Glutamatergic neuron (in vitro differentiated cells): ENCODE results near the gene FBXL17. TPM values are rescaled to one million over a fixed set of nuclear protein-coding genes. Genes with fewer than 3 reads are reported as not detected.

Experiments used
- DNase-seq: peaks from one replicate; pipeline ENCODE4 v3.0.0; 2022
- H3K27ac Mint-ChIP-seq: one replicate; pipeline ENCODE4 v1.8.0; 2020; ENCODE audit warnings: mild to moderate bottlenecking, mixed read lengths, inconsistent platforms; ENCODE audit not compliant: unreplicated experiment
- H3K27me3 Mint-ChIP-seq: one replicate; pipeline ENCODE4 v1.8.0; 2020; ENCODE audit warnings: mild to moderate bottlenecking, moderate library complexity, mixed read lengths, inconsistent platforms; ENCODE audit not compliant: unreplicated experiment
- H3K36me3 Mint-ChIP-seq: one replicate; pipeline ENCODE4 v1.8.0; 2020; ENCODE audit warnings: mild to moderate bottlenecking, mixed read lengths, inconsistent platforms; ENCODE audit not compliant: unreplicated experiment
- H3K4me1 Mint-ChIP-seq: one replicate; pipeline ENCODE4 v1.8.0; 2020; ENCODE audit warnings: mild to moderate bottlenecking, low read depth, mixed read lengths, inconsistent platforms; ENCODE audit not compliant: unreplicated experiment
- H3K4me3 Mint-ChIP-seq: one replicate; pipeline ENCODE4 v1.8.0; 2020; ENCODE audit warnings: mild to moderate bottlenecking, mixed read lengths, inconsistent platforms; ENCODE audit not compliant: unreplicated experiment
- H3K9me3 Mint-ChIP-seq: one replicate; pipeline ENCODE4 v1.8.0; 2020; ENCODE audit warnings: mild to moderate bottlenecking, moderate library complexity, mixed read lengths, inconsistent platforms; ENCODE audit not compliant: unreplicated experiment
- total RNA-seq: library from RNA; stranded (reverse); fragmentation: NEBNext Ultra II Directional; extraction: Animal tissue kit (Norgen Biotek cat#: 25700); gene quantifications from one replicate; pipeline ENCODE4 v1.2.1, GENCODE V29; 2021; ENCODE audit not compliant: unreplicated experiment
- TF ChIP-seq, protein P1 (sequence below): fragments of 200-600 bp; sonication (generic); IDR thresholded peaks from one replicate; pipeline ENCODE4 v1.5.0; 2021; ENCODE audit not compliant: partially characterized antibody, unreplicated experiment

Gene FBXL17
- total RNA-seq, 1 donor from 2014 or later, result 20.3 TPM

DNA sequence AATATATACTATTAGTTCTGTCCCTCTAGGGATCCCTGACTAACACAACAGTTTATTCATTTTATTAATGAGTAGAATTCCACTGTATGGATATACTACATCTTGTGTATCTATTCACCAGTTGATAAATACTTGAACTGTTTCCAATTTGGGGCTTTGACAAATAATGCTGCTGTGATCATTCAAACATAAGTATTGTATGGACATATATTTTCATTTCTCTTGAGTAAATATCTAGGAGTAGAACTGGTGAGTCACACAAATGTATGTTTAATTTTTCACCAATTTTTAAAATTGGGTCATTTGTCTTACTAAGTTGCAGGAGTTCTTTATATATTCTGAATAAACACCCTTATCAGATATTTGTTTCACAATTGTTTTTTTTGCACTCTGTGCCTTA lies 149.1 kb downstream of the FBXL17 start:
- H3K4me3 Mint-ChIP-seq, result no peak overlapping the region
- H3K9me3 Mint-ChIP-seq, result no peaks in the 10 kb centered on the region
- H3K27me3 Mint-ChIP-seq, result no peaks in the 10 kb centered on the region
- TF ChIP-seq, protein P1, sequence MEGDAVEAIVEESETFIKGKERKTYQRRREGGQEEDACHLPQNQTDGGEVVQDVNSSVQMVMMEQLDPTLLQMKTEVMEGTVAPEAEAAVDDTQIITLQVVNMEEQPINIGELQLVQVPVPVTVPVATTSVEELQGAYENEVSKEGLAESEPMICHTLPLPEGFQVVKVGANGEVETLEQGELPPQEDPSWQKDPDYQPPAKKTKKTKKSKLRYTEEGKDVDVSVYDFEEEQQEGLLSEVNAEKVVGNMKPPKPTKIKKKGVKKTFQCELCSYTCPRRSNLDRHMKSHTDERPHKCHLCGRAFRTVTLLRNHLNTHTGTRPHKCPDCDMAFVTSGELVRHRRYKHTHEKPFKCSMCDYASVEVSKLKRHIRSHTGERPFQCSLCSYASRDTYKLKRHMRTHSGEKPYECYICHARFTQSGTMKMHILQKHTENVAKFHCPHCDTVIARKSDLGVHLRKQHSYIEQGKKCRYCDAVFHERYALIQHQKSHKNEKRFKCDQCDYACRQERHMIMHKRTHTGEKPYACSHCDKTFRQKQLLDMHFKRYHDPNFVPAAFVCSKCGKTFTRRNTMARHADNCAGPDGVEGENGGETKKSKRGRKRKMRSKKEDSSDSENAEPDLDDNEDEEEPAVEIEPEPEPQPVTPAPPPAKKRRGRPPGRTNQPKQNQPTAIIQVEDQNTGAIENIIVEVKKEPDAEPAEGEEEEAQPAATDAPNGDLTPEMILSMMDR, result no peak
- no peak overlapping the region for H3K27ac Mint-ChIP-seq
- H3K36me3 Mint-ChIP-seq, result peaks cover 6% of the 10 kb centered on the region
- no peaks in the 10 kb centered on the region for H3K4me1 Mint-ChIP-seq
- no peak for DNase-seq

DNA sequence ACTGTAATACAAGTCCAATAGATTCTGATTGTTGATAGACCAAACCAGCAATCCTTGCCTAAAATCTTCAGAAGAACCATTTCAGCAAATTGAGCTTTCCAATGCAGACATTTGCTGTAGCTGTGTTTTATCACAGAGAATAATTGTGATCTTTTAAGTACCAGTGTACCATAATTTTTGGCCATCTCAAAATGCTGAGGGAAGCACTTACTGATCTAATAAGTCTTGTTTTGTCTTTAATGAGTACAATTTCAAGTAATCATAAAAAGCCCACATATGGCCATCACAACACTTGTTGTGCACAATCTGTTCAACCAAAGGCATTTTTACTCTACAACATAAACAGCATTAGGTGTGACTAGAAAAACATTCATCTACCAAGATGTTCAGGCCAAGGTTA lies 159.9 kb downstream of the FBXL17 start:
- Mint-ChIP-seq H3K9me3 (peaks cover 1% of the 10 kb centered on the region), H3K27me3 (peaks cover 2% of the 10 kb centered on the region), H3K4me1 (no peaks in the 10 kb centered on the region), H3K27ac (no peak overlapping the region), H3K4me3 (no peak overlapping the region), H3K36me3 (peaks cover 3% of the 10 kb centered on the region)
- no peak for DNase-seq
- TF ChIP-seq, protein P1, result no peak

DNA sequence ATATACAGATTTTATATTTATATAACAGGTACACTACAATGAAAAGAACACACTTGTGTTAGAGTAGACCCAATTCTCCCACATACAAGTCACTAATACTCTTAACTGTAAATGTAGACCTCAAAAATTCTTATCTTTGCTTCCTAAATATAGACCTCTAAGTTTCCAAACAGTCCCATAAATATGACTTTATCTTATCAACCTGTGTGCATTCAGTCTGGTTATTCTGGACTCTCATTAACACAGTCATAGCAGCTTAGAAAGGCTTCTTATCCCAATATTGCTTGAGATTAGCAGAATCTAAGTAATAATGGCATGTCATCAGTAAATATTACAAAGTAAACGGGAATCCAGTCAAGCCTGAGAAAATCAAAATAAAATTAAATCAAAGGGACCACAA lies 161.1 kb downstream of the FBXL17 start:
- DNase-seq, result no peak
- H3K36me3 Mint-ChIP-seq, result peaks cover 6% of the 10 kb centered on the region
- H3K27me3 Mint-ChIP-seq, result peaks cover 2% of the 10 kb centered on the region
- no peak overlapping the region for H3K27ac Mint-ChIP-seq
- H3K9me3 Mint-ChIP-seq, result peaks cover 1% of the 10 kb centered on the region
- H3K4me3 Mint-ChIP-seq, result no peak overlapping the region
- no peaks in the 10 kb centered on the region for H3K4me1 Mint-ChIP-seq
- TF ChIP-seq, protein P1, result no peak

DNA sequence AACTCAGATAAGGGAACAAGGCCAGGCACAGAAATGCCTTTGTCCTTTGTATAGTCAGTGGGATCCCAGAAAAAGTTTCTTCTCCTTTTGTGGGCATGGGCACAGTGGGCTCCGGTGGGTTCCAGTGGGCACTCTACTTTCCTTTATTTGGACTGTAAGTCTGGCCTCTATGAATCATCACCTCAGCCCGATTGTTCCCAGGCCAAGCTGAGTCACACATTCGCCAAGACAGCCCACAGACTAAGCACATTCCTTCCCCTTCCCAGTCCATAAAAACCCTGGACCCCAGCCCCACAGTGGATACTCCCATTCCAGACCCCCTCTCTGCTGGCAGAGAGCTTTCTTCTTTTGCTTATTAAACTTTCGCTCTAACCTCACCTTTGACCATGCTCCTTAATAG lies 165.0 kb downstream of the FBXL17 start:
- Mint-ChIP-seq H3K4me3 (no peak overlapping the region), H3K36me3 (peaks cover 14% of the 10 kb centered on the region), H3K9me3 (peaks cover 1% of the 10 kb centered on the region), H3K27ac (no peak overlapping the region), H3K27me3 (no peaks in the 10 kb centered on the region), H3K4me1 (no peaks in the 10 kb centered on the region)
- TF ChIP-seq, protein P1, result no peak
- DNase-seq, result no peak

DNA sequence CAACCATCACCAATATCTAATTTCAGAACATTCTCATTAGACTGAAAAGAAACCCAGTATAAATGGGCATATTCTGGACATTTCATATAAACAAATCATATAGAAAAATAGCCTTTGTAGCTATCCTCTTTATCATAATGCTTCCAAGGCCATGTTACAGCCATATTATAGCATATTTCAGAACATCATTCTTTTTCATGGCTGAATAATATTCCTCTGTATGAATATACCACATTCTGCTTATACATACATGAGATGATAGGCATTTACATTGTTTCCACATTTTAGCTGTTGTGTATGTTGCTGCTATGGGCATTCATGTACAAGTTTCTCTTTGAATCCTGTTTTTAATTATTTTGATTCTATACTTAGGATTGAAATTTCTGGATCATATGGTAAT lies 167.0 kb downstream of the FBXL17 start:
- peaks cover 14% of the 10 kb centered on the region for H3K36me3 Mint-ChIP-seq
- peaks cover 1% of the 10 kb centered on the region for H3K9me3 Mint-ChIP-seq
- DNase-seq, result no peak
- H3K4me3 Mint-ChIP-seq, result no peak overlapping the region
- no peak overlapping the region for H3K27ac Mint-ChIP-seq
- no peaks in the 10 kb centered on the region for H3K27me3 Mint-ChIP-seq
- no peaks in the 10 kb centered on the region for H3K4me1 Mint-ChIP-seq
- TF ChIP-seq, protein P1, result no peak
